Neural cell (in vitro differentiated cells): ENCODE data around the gene QRFPR. TPM values are rescaled to one million over a fixed set of nuclear protein-coding genes. Genes with fewer than 3 reads are reported as not detected.

Source experiments
- H2AFZ ChIP-seq: fragments of 200-600, 300-800 bp; sonication (generic), shearing (Covaris generic); 2 replicates; pipeline ENCODE4 v1.6.0; 2014; ENCODE audit warnings: low read depth, mild to moderate bottlenecking, antibody characterized with exemption, low read length, moderate library complexity
- H3F3A ChIP-seq: fragments of 200-600 bp; shearing (Covaris generic); 2 replicates; pipeline ENCODE4 v1.6.1; 2016; ENCODE audit warnings: mild to moderate bottlenecking, moderate library complexity, mixed read lengths, antibody characterized with exemption, low read length; ENCODE audit not compliant: insufficient read depth, poor library complexity, severe bottlenecking
- H3K27ac ChIP-seq: fragments of 200-600, 300-800 bp; sonication (generic), shearing (Covaris generic); 2 replicates; pipeline ENCODE4 v1.5.1; 2014; ENCODE audit warnings: mild to moderate bottlenecking, low read length, moderate library complexity
- H3K27me3 ChIP-seq: fragments of 300-800, 200-600 bp; sonication (generic), shearing (Covaris generic); 2 replicates; pipeline ENCODE4 v1.6.0; 2014; ENCODE audit warnings: mild to moderate bottlenecking, low read depth, low read length, moderate library complexity; ENCODE audit not compliant: insufficient read depth
- H3K36me3 ChIP-seq: fragments of 300-800, 200-600 bp; sonication (generic), shearing (Covaris generic); 2 replicates; pipeline ENCODE4 v1.5.1; 2014; ENCODE audit warnings: mild to moderate bottlenecking, antibody characterized with exemption, low read length, moderate library complexity; ENCODE audit not compliant: insufficient read depth
- H3K4me2 ChIP-seq: fragments of 300-800, 200-600 bp; sonication (generic), shearing (Covaris generic); 2 replicates; pipeline ENCODE4 v1.6.0; 2014; ENCODE audit warnings: mild to moderate bottlenecking, low read length
- H3K4me3 ChIP-seq: fragments of 300-800, 200-600 bp; sonication (generic), shearing (Covaris generic); 2 replicates; pipeline ENCODE4 v1.5.1; 2014; ENCODE audit warnings: mild to moderate bottlenecking, low read length, moderate library complexity
- H3K79me2 ChIP-seq: fragments of 200-600 bp; shearing (Covaris generic); replicated peaks from 2 replicates; pipeline ENCODE4 v1.6.0; 2014; ENCODE audit warnings: mild to moderate bottlenecking, low read length, moderate library complexity; ENCODE audit not compliant: insufficient read depth
- H3K9ac ChIP-seq: fragments of 300-800, 200-600 bp; sonication (generic), shearing (Covaris generic); 2 replicates; pipeline ENCODE4 v1.6.1; 2016; ENCODE audit warnings: mild to moderate bottlenecking, low read length, mixed read lengths
- H3K9me2 ChIP-seq: fragments of 200-600 bp; shearing (Covaris generic); 2 replicates; pipeline ENCODE4 v1.6.1; 2016; ENCODE audit warnings: mild to moderate bottlenecking, low read length, mixed read lengths; ENCODE audit not compliant: insufficient read depth
- H3K9me3 ChIP-seq: fragments of 200-600, 300-800 bp; sonication (generic), shearing (Covaris generic); 2 replicates; pipeline ENCODE4 v1.6.1; 2016; ENCODE audit warnings: mild to moderate bottlenecking, mixed run types, low read length, moderate library complexity, mixed read lengths
- H4K20me1 ChIP-seq: fragments of 200-600 bp; shearing (Covaris generic); 2 replicates; pipeline ENCODE4 v1.6.1; 2016; ENCODE audit warnings: mild to moderate bottlenecking, mixed run types; ENCODE audit not compliant: insufficient read depth
- EP300 ChIP-seq: fragments of 450-650 bp; conservative IDR thresholded peaks from 2 replicates; pipeline ENCODE4 v1.6.1; 2014; ENCODE audit warnings: antibody characterized with exemption, mild to moderate bottlenecking, moderate library complexity; ENCODE audit not compliant: poor library complexity, severe bottlenecking
- EZH2 ChIP-seq: fragments of 200-600, 300-800 bp; shearing (Covaris generic), sonication (generic); IDR thresholded peaks from 2 replicates; pipeline ENCODE4 v1.6.1; 2014; ENCODE audit warnings: antibody characterized with exemption, low read length, borderline replicate concordance, mild to moderate bottlenecking; ENCODE audit not compliant: insufficient read depth, poor library complexity, severe bottlenecking
- MXI1 ChIP-seq: fragments of 450-650 bp; conservative IDR thresholded peaks from 2 replicates; pipeline ENCODE4 v1.6.1; 2014; ENCODE audit warnings: antibody characterized with exemption, mild to moderate bottlenecking; ENCODE audit not compliant: poor library complexity, severe bottlenecking
- POLR2AphosphoS5 ChIP-seq: IDR thresholded peaks from 2 replicates; pipeline ENCODE4 v1.6.1; 2012
- RAD21 ChIP-seq: fragments of 450-650 bp; conservative IDR thresholded peaks from 2 replicates; pipeline ENCODE4 v1.6.1; 2014; ENCODE audit warnings: antibody characterized with exemption, mild to moderate bottlenecking, moderate library complexity
- SMC3 ChIP-seq: fragments of 450-650 bp; conservative IDR thresholded peaks from 2 replicates; pipeline ENCODE4 v1.6.1; 2014; ENCODE audit warnings: antibody characterized with exemption, mild to moderate bottlenecking, moderate library complexity; ENCODE audit not compliant: poor library complexity
- TAF1 ChIP-seq: IDR thresholded peaks from 2 replicates; pipeline ENCODE4 v1.6.1; 2012; ENCODE audit warnings: low read depth
- polyA plus RNA-seq: library from polyadenylated mRNA; depleted of rRNA; stranded (reverse); fragments of >200 nt; gene quantifications from 2 replicates; pipeline ENCODE4 v1.2.3, GENCODE V29; 2014
- TF ChIP-seq, protein P1 (sequence below): fragments of 450-650 bp; IDR thresholded peaks from 2 replicates; pipeline ENCODE4 v1.5.1; 2014; ENCODE audit warnings: antibody characterized with exemption, mild to moderate bottlenecking, moderate library complexity; ENCODE audit not compliant: poor library complexity, severe bottlenecking
- TF ChIP-seq, protein P2 (sequence below): IDR thresholded peaks from 2 replicates; pipeline ENCODE4 v1.6.1; 2012; ENCODE audit warnings: borderline replicate concordance

QRFPR gene
- polyA plus RNA-seq, 1 donor from 2014 or later = 0.54 TPM

- no peaks in the 10 kb centered on the region for H3K79me2 ChIP-seq
- H3K9ac ChIP-seq = no peak overlapping the region
- H3K4me2 ChIP-seq = no peak overlapping the region
- H3K27me3 ChIP-seq = no peaks in the 10 kb centered on the region
- no peaks in the 10 kb centered on the region for H3K36me3 ChIP-seq
- no peak overlapping the region for H3K4me3 ChIP-seq
- H3K27ac ChIP-seq = no peak overlapping the region
- H4K20me1 ChIP-seq = no peaks in the 10 kb centered on the region
- no peaks in the 10 kb centered on the region for H3K9me2 ChIP-seq
- no peak for TF ChIP-seq RAD21
- no peaks in the 10 kb centered on the region for H3F3A ChIP-seq
- no peak overlapping the region for H2AFZ ChIP-seq
- H3K9me3 ChIP-seq = no peaks in the 10 kb centered on the region
Observed at GRCh38 chr4:121324331-121324730, 56.5 kb downstream of the QRFPR start.

- H3K79me2 ChIP-seq = no peaks in the 10 kb centered on the region
- H3K9ac ChIP-seq = no peak overlapping the region
- TF ChIP-seq POLR2AphosphoS5 (no peak), SMC3 (no peak), RAD21 (no peak), EZH2 (no peak), MXI1 (no peak), EP300 (no peak), TAF1 (no peak)
- TF ChIP-seq, protein P1, sequence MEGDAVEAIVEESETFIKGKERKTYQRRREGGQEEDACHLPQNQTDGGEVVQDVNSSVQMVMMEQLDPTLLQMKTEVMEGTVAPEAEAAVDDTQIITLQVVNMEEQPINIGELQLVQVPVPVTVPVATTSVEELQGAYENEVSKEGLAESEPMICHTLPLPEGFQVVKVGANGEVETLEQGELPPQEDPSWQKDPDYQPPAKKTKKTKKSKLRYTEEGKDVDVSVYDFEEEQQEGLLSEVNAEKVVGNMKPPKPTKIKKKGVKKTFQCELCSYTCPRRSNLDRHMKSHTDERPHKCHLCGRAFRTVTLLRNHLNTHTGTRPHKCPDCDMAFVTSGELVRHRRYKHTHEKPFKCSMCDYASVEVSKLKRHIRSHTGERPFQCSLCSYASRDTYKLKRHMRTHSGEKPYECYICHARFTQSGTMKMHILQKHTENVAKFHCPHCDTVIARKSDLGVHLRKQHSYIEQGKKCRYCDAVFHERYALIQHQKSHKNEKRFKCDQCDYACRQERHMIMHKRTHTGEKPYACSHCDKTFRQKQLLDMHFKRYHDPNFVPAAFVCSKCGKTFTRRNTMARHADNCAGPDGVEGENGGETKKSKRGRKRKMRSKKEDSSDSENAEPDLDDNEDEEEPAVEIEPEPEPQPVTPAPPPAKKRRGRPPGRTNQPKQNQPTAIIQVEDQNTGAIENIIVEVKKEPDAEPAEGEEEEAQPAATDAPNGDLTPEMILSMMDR = no peak
- TF ChIP-seq, protein P2, sequence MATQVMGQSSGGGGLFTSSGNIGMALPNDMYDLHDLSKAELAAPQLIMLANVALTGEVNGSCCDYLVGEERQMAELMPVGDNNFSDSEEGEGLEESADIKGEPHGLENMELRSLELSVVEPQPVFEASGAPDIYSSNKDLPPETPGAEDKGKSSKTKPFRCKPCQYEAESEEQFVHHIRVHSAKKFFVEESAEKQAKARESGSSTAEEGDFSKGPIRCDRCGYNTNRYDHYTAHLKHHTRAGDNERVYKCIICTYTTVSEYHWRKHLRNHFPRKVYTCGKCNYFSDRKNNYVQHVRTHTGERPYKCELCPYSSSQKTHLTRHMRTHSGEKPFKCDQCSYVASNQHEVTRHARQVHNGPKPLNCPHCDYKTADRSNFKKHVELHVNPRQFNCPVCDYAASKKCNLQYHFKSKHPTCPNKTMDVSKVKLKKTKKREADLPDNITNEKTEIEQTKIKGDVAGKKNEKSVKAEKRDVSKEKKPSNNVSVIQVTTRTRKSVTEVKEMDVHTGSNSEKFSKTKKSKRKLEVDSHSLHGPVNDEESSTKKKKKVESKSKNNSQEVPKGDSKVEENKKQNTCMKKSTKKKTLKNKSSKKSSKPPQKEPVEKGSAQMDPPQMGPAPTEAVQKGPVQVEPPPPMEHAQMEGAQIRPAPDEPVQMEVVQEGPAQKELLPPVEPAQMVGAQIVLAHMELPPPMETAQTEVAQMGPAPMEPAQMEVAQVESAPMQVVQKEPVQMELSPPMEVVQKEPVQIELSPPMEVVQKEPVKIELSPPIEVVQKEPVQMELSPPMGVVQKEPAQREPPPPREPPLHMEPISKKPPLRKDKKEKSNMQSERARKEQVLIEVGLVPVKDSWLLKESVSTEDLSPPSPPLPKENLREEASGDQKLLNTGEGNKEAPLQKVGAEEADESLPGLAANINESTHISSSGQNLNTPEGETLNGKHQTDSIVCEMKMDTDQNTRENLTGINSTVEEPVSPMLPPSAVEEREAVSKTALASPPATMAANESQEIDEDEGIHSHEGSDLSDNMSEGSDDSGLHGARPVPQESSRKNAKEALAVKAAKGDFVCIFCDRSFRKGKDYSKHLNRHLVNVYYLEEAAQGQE = no peak
Observed at GRCh38 chr4:121321466-121321865, 59.4 kb downstream of the QRFPR start.

DNA sequence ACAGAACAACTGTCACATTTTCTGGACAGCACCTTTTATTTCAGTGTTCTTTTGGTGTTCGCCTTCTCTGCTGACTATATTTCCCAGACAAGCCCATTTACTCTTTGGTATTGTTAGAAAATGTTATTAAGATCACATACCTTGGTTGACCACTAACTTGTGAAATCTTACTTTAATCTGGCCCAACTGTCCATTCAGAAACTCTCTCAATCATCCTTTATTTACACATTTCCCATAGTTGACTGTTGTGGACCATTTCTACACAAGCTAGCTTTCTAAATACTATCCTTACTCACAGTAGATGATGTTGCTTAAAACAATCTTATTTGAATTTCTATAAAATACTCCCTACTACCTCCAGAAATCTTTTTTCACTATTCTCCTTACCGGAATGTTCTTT is 64.7 kb downstream of the QRFPR start:
- Histone ChIP-seq H3K4me3 (no peak overlapping the region), H3K4me2 (no peak overlapping the region), H3K36me3 (no peaks in the 10 kb centered on the region), H4K20me1 (no peaks in the 10 kb centered on the region), H3K79me2 (no peaks in the 10 kb centered on the region), H3K9me2 (no peaks in the 10 kb centered on the region), H3K27ac (no peak overlapping the region), H3K27me3 (no peaks in the 10 kb centered on the region), H3F3A (no peaks in the 10 kb centered on the region), H2AFZ (no peak overlapping the region), H3K9me3 (peaks cover 6% of the 10 kb centered on the region), H3K9ac (no peak overlapping the region)
- TF ChIP-seq POLR2AphosphoS5 (no peak), SMC3 (no peak), MXI1 (no peak), EP300 (no peak), RAD21 (no peak), TAF1 (no peak), EZH2 (no peak)
- TF ChIP-seq, protein P1 = no peak
- TF ChIP-seq, protein P2 = no peak

More at GRCh38 chr4:121321466-121321865, 59.4 kb downstream of the QRFPR start:
- H3K4me3 ChIP-seq = no peak overlapping the region
- H2AFZ ChIP-seq = no peak overlapping the region
- no peaks in the 10 kb centered on the region for H3K9me2 ChIP-seq
- H3K36me3 ChIP-seq = no peaks in the 10 kb centered on the region
- no peaks in the 10 kb centered on the region for H4K20me1 ChIP-seq
- no peak overlapping the region for H3K27ac ChIP-seq
- no peak overlapping the region for H3K4me2 ChIP-seq
- H3F3A ChIP-seq = no peaks in the 10 kb centered on the region
- H3K9me3 ChIP-seq = peaks cover 6% of the 10 kb centered on the region
- no peaks in the 10 kb centered on the region for H3K27me3 ChIP-seq
